Epidermal melanocyte (primary cell): ENCODE results near the gene YBX2.
A peak's percentile ranks its signal among the peaks of the same experiment; 100 is the strongest.

ENCODE experiments used
- DNase-seq: peaks from one replicate; pipeline ENCODE4 v3.0.0; 2011; ENCODE audit warnings: low spot score; ENCODE audit not compliant: insufficient read length

YBX2 gene

DNA sequence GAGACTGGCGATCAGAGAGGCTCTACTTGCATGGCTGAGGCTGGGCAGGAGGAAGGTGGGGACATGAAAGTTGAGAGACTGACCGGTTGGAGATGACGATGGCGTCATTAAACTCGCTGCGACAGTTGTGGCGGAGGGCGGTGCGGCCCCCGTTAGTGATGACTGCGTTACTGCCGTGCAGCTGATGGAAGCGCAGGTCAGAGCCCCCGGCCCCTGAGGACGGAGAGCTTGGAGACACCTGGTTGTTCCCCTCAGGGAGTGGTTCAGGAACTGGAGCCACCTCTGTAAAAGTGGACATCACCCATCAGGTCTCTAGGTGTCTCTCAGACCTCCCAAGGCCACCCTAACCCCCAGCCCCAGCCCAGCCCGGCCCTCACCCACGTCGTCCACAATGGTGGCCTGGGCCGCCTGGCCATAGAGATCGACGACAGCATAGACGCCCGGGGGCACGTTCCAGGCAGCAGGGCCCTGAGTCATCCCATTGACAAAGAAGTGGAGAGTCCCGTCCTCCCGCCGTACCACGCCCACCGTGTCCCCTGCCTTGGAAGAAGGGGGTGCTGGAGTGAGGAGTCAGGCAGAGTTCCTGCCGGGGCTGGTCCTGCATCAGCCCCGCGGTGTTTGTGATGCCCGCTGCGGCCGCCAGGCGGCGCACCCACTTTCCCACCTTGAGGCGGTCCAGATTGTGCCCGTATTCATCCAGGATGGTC lies 29.4 kb upstream of the YBX2 start:
- peak; percentile 51 for DNase-seq

DNA sequence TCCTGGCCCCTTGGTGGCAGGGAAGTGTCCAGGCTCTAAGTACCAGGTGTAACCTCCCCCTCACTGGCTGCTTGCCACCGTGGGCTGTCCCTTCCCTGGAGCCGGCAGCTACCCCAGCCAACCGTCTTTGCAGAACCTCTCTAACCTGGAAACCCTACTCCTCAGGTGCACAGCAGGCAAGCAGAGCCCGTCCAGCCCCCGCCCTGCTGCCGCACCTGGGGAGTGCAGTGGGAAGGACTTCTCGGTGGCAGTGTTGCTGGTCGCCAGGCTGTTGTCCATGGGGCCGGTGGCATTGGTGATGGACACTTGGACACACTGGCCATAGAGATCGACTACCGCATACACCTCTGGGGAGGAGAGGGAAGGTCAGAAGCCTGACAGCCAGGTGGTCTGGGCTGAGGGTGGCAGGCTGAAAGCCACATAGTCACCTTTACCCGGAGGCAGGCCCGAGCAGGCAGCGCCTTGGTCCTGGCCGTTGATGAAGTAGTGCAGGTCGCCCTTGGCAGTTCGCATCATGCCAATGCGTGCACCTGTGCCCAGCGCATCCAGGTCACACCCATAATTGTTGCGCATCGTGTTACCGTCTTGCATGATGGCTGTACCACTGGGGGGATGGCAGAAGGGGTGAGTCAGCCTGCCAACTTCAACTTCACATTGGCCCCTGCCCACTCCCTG lies 28.2 kb upstream of the YBX2 start:
- no peak for DNase-seq

DNA sequence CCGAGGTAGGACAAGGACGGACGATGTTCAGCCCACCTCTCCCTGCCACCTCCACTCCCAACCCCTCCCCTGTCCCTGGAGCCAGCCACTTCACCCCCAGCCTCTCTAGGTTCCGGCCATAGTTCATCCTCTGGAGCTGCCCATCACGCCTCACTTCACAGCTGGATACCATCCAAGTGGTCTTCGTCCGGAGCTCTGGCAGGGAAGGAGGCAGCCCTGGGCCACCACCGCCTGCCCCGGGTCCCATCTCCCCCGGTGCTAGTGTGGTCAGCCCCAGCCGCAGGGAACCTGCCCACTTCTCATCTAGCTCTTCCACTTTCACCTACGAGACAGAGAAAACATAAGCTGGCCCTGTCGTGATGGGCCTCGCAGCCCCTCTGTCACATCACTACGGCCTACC lies 27.0 kb upstream of the YBX2 start:
- DNase-seq, result no peak

- no peak for DNase-seq
Measured at GRCh38 chr17:7318121-7318860, 23.9 kb upstream of the YBX2 start.

DNA sequence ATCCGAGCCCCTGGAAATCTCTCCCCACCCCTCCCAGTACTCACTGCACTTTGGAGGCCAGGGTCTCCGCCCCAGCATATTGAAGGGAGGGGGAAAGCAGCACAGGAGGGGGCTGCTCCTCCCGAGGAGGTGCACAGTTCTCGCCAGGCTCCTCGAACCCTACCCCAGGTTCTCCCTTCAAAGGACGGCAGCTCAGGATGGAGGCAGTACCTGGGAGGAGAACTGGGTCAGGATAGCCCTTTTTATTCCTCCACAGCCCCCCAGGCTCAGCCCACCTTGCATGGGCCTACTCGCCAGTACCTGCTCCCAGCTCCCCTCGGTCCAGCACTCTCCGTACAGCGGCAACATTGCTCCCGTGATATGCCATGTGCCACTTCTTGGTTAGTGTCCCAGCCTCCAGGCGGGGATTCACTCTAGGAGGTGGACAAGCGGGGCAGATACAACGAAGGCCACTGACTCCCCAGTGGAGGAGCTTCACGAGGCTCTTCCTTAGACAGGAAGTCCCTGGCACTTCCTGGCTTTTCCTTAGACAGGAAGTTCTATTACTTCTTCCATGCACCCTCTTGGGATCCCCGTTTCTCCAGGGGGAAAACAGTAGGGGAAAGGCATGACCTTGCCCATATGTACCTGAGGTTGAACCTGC lies 22.8 kb upstream of the YBX2 start:
- DNase-seq, result no peak

GRCh38 chr17:7315570-7316235 lies 21.3 kb upstream of the YBX2 start:
- DNase-seq, result no peak

DNA sequence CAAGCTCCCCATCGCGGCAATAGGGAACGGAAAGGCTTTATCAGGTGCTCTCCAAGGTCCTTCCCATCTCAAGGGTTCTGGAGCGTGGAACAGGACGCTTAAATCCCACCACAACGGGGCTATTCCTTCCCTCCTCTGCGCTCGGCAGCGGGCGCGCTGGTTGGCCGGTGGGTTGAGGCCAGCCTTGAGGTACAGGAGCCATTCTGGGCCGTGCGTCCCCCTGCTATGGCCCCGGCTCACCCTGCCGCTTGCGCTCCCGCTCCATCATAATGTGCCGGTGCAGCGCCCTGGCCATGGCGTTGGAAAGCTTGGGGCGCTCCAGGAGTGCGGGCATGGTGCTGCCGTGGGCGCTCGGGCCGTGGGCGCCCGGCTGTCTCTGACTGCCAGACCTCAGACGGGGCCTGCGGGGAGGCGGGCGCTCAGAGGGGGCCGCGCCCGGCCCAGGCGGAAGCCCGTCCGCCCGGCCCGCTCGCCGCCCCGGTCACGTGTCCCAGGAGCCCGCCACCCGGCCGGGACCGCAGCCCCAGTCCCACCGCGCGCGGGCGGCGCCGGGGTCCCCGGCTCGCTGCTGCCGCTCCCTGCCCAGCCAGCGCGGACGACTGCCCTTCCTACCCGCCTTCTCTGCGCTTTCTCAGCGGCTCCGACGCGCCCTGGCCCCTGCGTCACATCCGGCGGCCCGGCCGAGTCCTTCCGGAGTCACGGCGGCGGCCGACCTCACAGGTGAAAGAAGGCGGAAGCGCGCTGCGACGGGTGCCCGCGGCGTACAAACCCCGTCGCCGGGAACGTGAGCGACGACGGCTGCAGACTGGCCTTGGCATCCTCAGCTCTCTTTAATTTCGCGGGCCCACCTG lies 20.5 kb upstream of the YBX2 start, which contains the start of gene GPS2:
TSS of gene GPS2 (minus strand) at position 642 of the 851 bp plus-strand sequence. CDS start at position 334, 308 bp downstream.
- DNase-seq, result peak; percentile 97

- DNase-seq, result no peak
Measured at GRCh38 chr17:7313890-7314718, 19.7 kb upstream of the YBX2 start.

DNA sequence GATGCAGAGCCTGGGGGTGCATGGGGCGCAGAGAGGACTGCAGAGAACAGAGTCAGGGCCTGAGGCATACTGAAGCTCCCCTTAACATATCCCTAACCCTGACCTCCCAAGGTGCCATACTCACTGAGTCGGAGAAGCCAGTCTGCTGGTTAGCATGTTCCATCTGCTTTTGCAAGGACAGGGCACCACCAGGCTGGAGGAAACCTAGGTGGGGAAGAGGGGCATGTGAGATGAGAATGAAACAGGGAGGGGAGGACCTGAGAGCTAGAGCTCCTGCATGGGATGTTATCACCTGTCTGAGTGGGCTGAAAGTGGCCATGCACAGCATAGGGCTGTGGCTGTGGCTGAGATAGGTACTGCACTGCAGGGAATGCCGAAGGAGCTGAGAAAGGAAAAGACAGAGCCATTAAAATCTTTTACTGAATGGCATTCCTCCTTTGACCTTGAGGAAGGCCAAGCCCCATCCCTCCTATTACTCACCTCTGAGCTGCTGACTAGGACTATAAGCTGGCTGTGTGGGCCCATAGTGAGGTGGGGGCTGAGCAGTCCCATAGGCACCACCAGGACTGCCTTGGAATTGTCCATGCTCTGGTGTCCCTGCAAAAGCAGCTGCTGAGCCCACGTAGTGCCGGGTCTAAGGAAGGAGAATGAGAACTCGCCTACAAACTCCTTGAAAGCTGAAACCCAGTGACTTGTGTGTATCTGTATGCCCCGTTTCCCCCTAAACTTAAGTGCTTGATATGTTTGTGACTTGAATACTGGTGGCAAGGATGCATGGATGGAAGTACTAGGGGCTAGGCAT lies 18.9 kb upstream of the YBX2 start:
- no peak for DNase-seq

DNA sequence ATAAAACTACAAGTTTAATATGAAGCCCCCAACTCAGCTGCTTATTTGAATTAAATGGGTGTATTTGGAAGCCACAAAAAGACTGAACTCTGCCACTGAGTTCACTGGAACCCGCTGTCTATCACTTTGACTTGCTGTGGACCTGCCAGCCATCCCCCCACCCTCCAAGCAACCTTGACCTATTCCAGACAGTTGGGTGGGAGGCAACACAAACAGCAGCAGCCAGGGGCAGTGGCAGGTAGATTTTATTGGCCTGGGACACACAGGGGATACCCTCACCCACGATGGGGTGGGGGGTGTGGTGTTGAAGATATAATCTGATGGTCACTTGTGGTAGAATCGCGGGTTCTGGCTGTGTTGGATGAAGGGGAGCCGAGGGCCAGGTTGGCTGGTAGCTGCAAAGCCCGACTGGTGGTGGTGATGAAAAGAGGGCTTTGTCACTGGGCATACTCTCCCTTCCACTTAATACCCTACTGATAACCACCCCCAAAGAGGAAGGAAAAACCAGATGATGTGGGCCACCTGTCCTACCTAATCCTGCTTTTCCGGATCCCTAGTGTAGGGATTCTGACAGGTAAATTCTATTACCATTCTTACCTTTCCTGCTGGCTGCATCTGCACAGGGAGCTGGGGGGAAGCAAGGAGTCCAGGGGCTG lies 18.1 kb upstream of the YBX2 start:
- no peak for DNase-seq

DNA sequence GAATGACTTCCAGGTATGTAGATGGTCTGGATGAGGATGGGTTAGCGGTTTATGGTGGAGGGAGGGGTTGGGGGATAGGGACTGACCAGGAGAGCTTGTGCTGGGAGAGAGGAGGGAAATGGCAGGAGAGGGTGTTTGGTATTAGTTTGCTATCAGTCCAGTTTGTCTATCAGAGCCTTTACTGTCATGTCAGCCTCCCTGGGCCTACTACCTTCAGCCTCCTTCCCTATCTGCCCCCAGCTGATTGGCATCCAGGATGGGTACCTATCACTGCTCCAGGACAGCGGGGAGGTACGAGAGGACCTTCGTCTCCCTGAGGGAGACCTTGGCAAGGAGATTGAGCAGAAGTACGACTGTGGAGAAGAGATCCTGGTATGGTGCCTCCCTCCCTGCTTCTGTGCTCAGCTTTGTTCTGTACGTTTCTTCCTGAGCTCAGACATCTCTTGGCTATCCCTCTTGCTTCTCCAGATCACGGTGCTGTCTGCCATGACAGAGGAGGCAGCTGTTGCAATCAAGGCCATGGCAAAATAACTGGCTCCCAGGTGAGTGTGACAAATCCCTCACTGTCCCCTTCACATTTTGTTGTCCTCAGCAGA lies 16.8 kb upstream of the YBX2 start:
- no peak for DNase-seq

GRCh38 chr17:7309628-7310027 lies 15.2 kb upstream of the YBX2 start:
- DNase-seq, result no peak

- DNase-seq, result peak; percentile 91
Measured at GRCh38 chr17:7308625-7309433, 14.4 kb upstream of the YBX2 start.

- no peak for DNase-seq
Measured at GRCh38 chr17:7307686-7308624, 13.5 kb upstream of the YBX2 start.

GRCh38 chr17:7306911-7307685 lies 12.7 kb upstream of the YBX2 start, which contains the start of gene EIF5A:
Gene EIF5A (plus strand): TSS chr17:7307628. CDS start chr17:7309636, 2,008 bp downstream.
- peak; percentile 99 for DNase-seq
